Astrocyte (in vitro differentiated cells and primary cell): ENCODE measurements around the gene TENT4B. TPM values are rescaled to one million over a fixed set of nuclear protein-coding genes. Genes with fewer than 3 reads are reported as not detected.

Experiments
- DNase-seq: peaks from one replicate; pipeline ENCODE4 v3.0.0-alpha.2; 2010; ENCODE audit warnings: low read depth
- FAIRE-seq: peaks from 2 replicates; lab custom pipeline; 2011; peaks lifted over from hg19 to GRCh38; lab: Jason Lieb, UNC
- H2AFZ ChIP-seq: 2 replicates; pipeline ENCODE4 v1.6.0; 2012; ENCODE audit warnings: low read depth, low read length, inconsistent platforms
- H3K27ac ChIP-seq: 2 replicates; pipeline ENCODE4 v1.5.1; 2011; ENCODE audit warnings: low read depth, low read length, inconsistent platforms
- H3K27me3 ChIP-seq: 2 replicates; pipeline ENCODE4 v1.6.0; 2011; ENCODE audit warnings: low read length, inconsistent platforms; ENCODE audit not compliant: insufficient read depth
- H3K36me3 ChIP-seq: 2 replicates; pipeline ENCODE4 v1.5.1; 2011; ENCODE audit warnings: low read length, inconsistent platforms; ENCODE audit not compliant: insufficient read depth
- H3K4me1 ChIP-seq: 2 replicates; pipeline ENCODE4 v1.5.1; 2011; ENCODE audit warnings: low read length, inconsistent platforms; ENCODE audit not compliant: insufficient read depth
- H3K4me2 ChIP-seq: 2 replicates; pipeline ENCODE4 v1.6.0; 2012; ENCODE audit warnings: low read length, inconsistent platforms
- H3K4me3 ChIP-seq: 2 replicates; pipeline ENCODE4 v1.5.1; 2011; ENCODE audit warnings: low read depth, mild to moderate bottlenecking, low read length, inconsistent platforms; ENCODE audit not compliant: insufficient read depth
- H3K79me2 ChIP-seq: 2 replicates; pipeline ENCODE4 v1.6.0; 2012; ENCODE audit warnings: mild to moderate bottlenecking, low read length, inconsistent platforms; ENCODE audit not compliant: insufficient read depth
- H3K9ac ChIP-seq: 2 replicates; pipeline ENCODE4 v1.6.0; 2012; ENCODE audit warnings: mild to moderate bottlenecking, low read length, inconsistent platforms
- H3K9me3 ChIP-seq: 2 replicates; pipeline ENCODE4 v1.5.1; 2012; ENCODE audit warnings: low read depth, mild to moderate bottlenecking, low read length, inconsistent platforms; ENCODE audit not compliant: insufficient read depth
- H4K20me1 ChIP-seq: 2 replicates; pipeline ENCODE4 v1.6.0; 2012; ENCODE audit warnings: low read length, inconsistent platforms; ENCODE audit not compliant: insufficient read depth
- H3K27ac Mint-ChIP-seq: one replicate; pipeline ENCODE4 v1.8.0; 2021; ENCODE audit warnings: mild to moderate bottlenecking, mixed read lengths; ENCODE audit not compliant: unreplicated experiment
- H3K27me3 Mint-ChIP-seq: one replicate; pipeline ENCODE4 v1.8.0; 2021; ENCODE audit warnings: low read depth, mixed read lengths; ENCODE audit not compliant: unreplicated experiment
- H3K36me3 Mint-ChIP-seq: one replicate; pipeline ENCODE4 v1.8.0; 2021; ENCODE audit warnings: low read depth, mixed read lengths; ENCODE audit not compliant: unreplicated experiment
- H3K4me1 Mint-ChIP-seq: one replicate; pipeline ENCODE4 v1.8.0; 2021; ENCODE audit warnings: low read depth, mixed read lengths; ENCODE audit not compliant: unreplicated experiment
- H3K4me3 Mint-ChIP-seq: one replicate; pipeline ENCODE4 v1.8.0; 2021; ENCODE audit warnings: mild to moderate bottlenecking, moderate library complexity, mixed read lengths; ENCODE audit not compliant: unreplicated experiment
- H3K9me3 Mint-ChIP-seq: one replicate; pipeline ENCODE4 v1.8.0; 2021; ENCODE audit warnings: mild to moderate bottlenecking, mixed read lengths; ENCODE audit not compliant: unreplicated experiment
- CTCF ChIP-seq: IDR thresholded peaks from 2 replicates; pipeline ENCODE4 v1.5.1; 2011; ENCODE audit warnings: low read depth, mild to moderate bottlenecking, inconsistent platforms, low read length, moderate library complexity; ENCODE audit not compliant: insufficient read depth
- EZH2 ChIP-seq: IDR thresholded peaks from 2 replicates; pipeline ENCODE4 v1.6.1; 2012; ENCODE audit warnings: mild to moderate bottlenecking, low read length, inconsistent platforms; ENCODE audit not compliant: insufficient read depth
- total RNA-seq: library from RNA; stranded (reverse); gene quantifications from 2 replicates; pipeline ENCODE4 v1.2.1, GENCODE V29; 2021

Gene TENT4B
- total RNA-seq, 1 donor from 2014 or later: 17.0 TPM

DNA sequence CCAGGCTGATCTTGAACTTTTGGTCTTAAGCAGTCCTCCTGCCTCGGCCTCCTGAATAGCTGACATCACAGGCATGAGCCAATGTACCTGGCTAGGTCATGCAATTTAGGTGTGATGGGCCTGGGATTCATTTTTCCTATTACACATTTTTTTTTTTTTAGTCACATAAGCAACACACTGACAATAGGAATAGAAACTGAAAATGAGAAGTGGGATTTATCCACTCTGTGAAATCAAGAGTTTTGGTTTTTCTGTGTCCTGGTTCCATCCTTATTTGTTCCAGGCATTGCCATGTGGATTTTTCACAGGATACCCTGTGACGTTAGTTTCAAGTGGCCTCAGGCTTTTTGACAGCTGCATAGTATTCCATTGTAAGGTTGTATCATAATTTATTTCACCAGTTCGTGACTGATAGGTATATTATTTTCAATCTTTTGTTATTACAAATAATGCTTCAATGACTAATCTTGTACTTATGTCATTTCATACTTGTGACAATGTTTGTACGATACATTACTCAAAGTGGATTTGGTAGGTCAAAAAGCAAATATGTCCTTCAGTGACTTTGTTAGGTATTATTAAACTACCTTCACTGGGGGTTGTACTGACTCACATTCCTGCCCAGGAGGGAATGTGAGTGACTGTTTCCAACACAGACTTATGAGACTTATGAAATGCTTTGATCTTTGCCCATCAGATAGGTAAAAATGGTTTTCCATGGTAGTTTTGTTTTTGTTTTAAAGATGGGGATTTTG, 123.9 kb downstream of the TENT4B start:
- Mint-ChIP-seq H3K9me3 (peaks cover 5% of the 10 kb centered on the region), H3K27ac (no peak overlapping the region), H3K4me3 (no peak overlapping the region), H3K27me3 (no peaks in the 10 kb centered on the region), H3K36me3 (peaks cover 7% of the 10 kb centered on the region), H3K4me1 (peaks cover 7% of the 10 kb centered on the region)
- no peak overlapping the region for H3K9ac ChIP-seq
- peaks cover 81% of the 10 kb centered on the region for H4K20me1 ChIP-seq
- no peak for TF ChIP-seq EZH2
- TF ChIP-seq CTCF: no peak
- H3K4me1 ChIP-seq: no peaks in the 10 kb centered on the region
- no peak overlapping the region for H3K4me2 ChIP-seq
- H3K79me2 ChIP-seq: peaks cover 6% of the 10 kb centered on the region
- FAIRE-seq (no peak), DNase-seq (no peak)
- no peak overlapping the region for H2AFZ ChIP-seq
- no peaks in the 10 kb centered on the region for H3K9me3 ChIP-seq
- no peak overlapping the region for H3K4me3 ChIP-seq
- H3K27ac ChIP-seq: no peak overlapping the region
- no peaks in the 10 kb centered on the region for H3K27me3 ChIP-seq
- H3K36me3 ChIP-seq: no peaks in the 10 kb centered on the region

DNA sequence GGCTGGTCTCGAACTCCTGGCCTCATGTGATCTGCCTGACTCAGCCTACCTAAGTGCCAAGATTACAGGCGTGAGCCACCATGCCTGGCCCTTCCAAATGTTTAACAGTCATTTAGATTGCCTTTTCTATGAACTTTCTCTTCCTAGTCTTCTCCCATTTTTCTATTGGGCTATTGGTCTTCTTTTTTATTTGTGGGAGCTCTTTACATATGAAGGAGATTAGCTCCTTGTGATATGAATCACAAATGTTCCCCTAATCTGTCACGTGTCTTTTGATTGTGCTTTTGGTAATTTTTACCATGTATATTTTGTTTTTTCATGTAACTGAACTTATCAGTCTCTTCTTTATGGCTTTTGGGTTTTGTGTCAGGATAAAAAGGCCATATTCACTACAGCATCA, 125.1 kb downstream of the TENT4B start:
- peaks cover 5% of the 10 kb centered on the region for H3K9me3 Mint-ChIP-seq
- Histone ChIP-seq H3K27me3 (no peaks in the 10 kb centered on the region), H4K20me1 (peaks cover 81% of the 10 kb centered on the region), H2AFZ (no peak overlapping the region), H3K9me3 (no peaks in the 10 kb centered on the region), H3K36me3 (no peaks in the 10 kb centered on the region), H3K27ac (no peak overlapping the region), H3K9ac (no peak overlapping the region), H3K4me2 (no peak overlapping the region), H3K4me1 (no peaks in the 10 kb centered on the region), H3K4me3 (no peak overlapping the region), H3K79me2 (peaks cover 4% of the 10 kb centered on the region)
- DNase-seq: no peak
- no peak overlapping the region for H3K27ac Mint-ChIP-seq
- FAIRE-seq: no peak
- no peak overlapping the region for H3K4me3 Mint-ChIP-seq
- peaks cover 7% of the 10 kb centered on the region for H3K36me3 Mint-ChIP-seq
- H3K4me1 Mint-ChIP-seq: peaks cover 13% of the 10 kb centered on the region
- H3K27me3 Mint-ChIP-seq: no peaks in the 10 kb centered on the region
- no peak for TF ChIP-seq CTCF
- TF ChIP-seq EZH2: no peak

DNA sequence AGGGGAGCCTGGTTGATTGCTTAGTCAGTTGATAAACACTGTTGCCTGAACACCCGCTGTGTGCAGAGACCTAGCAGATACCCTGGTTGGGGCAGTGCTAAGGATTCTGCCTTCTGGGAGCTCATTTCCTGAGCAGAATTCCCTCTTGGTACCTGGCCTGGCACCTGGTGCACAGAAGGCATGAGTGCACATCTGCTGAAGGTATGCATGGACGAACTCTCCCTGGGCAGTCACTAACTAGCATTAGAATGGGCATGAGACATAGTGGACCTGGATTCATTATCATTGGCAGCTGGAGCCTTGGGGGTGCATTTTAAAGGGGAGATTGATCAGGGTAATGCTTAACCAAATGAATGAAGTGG, 126.4 kb downstream of the TENT4B start:
- H3K36me3 Mint-ChIP-seq: peaks cover 7% of the 10 kb centered on the region

More for the DNA sequence above, 126.4 kb downstream of the TENT4B start:
- H4K20me1 ChIP-seq: peaks cover 85% of the 10 kb centered on the region
- H3K9me3 ChIP-seq: no peaks in the 10 kb centered on the region
- no peak overlapping the region for H3K4me2 ChIP-seq
- H3K36me3 ChIP-seq: no peaks in the 10 kb centered on the region
- no peak overlapping the region for H3K9ac ChIP-seq
- H3K79me2 ChIP-seq: peaks cover 2% of the 10 kb centered on the region
- no peak overlapping the region for H3K4me3 ChIP-seq
- H3K27me3 Mint-ChIP-seq: no peaks in the 10 kb centered on the region
- no peaks in the 10 kb centered on the region for H3K4me1 ChIP-seq
- H2AFZ ChIP-seq: no peak overlapping the region
- TF ChIP-seq EZH2 (no peak), CTCF (no peak)
- no peak overlapping the region for H3K4me3 Mint-ChIP-seq
- no peak overlapping the region for H3K27ac Mint-ChIP-seq
- H3K9me3 Mint-ChIP-seq: peaks cover 5% of the 10 kb centered on the region
- no peak overlapping the region for H3K27ac ChIP-seq
- FAIRE-seq: no peak
- no peak for DNase-seq
- no peaks in the 10 kb centered on the region for H3K27me3 ChIP-seq
- H3K4me1 Mint-ChIP-seq: peaks cover 13% of the 10 kb centered on the region
